DMS79 (cell line): ENCODE data around the gene UPK3A.
"Not testable (repeated sequence)": the region's sequence is repeated elsewhere in the genome, so short reads cannot be mapped to it uniquely, and the experiment has no call there.

Experiments used
- DNase-seq: peaks from one replicate; lab custom pipeline; 2025; lab: John Stamatoyannopoulos, UW

The UPK3A gene

GRCh38 chr22:45281010-45281409, 3.7 kb upstream of the UPK3A start:
- no peak for DNase-seq

- DNase-seq, result no peak
These were observed 712 bp downstream of the UPK3A start for GRCh38 chr22:45285263-45286058.

- DNase-seq, result no peak
These were observed 2.3 kb downstream of the UPK3A start for GRCh38 chr22:45286854-45287551.

- DNase-seq, result peak; percentile 6
These were observed 5.7 kb downstream of the UPK3A start for GRCh38 chr22:45290410-45290936.

GRCh38 chr22:45291061-45291930, 6.5 kb downstream of the UPK3A start:
- DNase-seq, result no peak

GRCh38 chr22:45291931-45292290, 7.2 kb downstream of the UPK3A start:
- no peak for DNase-seq

- no peak for DNase-seq
These were observed 8.1 kb downstream of the UPK3A start for GRCh38 chr22:45292731-45293442.

GRCh38 chr22:45294030-45294429, 9.3 kb downstream of the UPK3A start:
- DNase-seq, result no peak

- not testable (repeated sequence) for DNase-seq
These were observed 10.3 kb downstream of the UPK3A start for GRCh38 chr22:45295004-45295403.

GRCh38 chr22:45295492-45295891, 10.7 kb downstream of the UPK3A start:
- no peak for DNase-seq

GRCh38 chr22:45296628-45297297, 12.0 kb downstream of the UPK3A start:
- DNase-seq, result no peak

- no peak for DNase-seq
These were observed 14.3 kb downstream of the UPK3A start for GRCh38 chr22:45298934-45299505.

GRCh38 chr22:45302751-45303150, 18.0 kb downstream of the UPK3A start:
- DNase-seq, result no peak

GRCh38 chr22:45303181-45303580, 18.4 kb downstream of the UPK3A start:
- DNase-seq, result no peak

GRCh38 chr22:45304971-45305370, 20.2 kb downstream of the UPK3A start:
- DNase-seq, result peak; percentile 20

- DNase-seq, result no peak
These were observed 20.8 kb downstream of the UPK3A start for GRCh38 chr22:45305456-45306075.

- DNase-seq, result no peak
These were observed 21.4 kb downstream of the UPK3A start for GRCh38 chr22:45306139-45306538.

GRCh38 chr22:45308391-45308956, 23.7 kb downstream of the UPK3A start:
- no peak for DNase-seq

- no peak for DNase-seq
These were observed 24.2 kb downstream of the UPK3A start for GRCh38 chr22:45308957-45309421.
